GM18505 (cell line): ENCODE measurements around the gene ZNF615.
"Not testable (repeated sequence)": the region's sequence is repeated elsewhere in the genome, so short reads cannot be mapped to it uniquely, and the experiment has no call there.

Experiments
- ATAC-seq: cut with Tn5 transposase; IDR thresholded peaks from one replicate; pipeline ENCODE4 v1.9.1; 2021; ENCODE audit not compliant: unreplicated experiment
- POLR2A ChIP-seq: IDR thresholded peaks from 4 replicates; pipeline ENCODE4 v1.6.1; 2011; ENCODE audit warnings: borderline replicate concordance; ENCODE audit not compliant: insufficient read depth, insufficient read length; ENCODE audit errors: extremely low read depth

Gene ZNF615

DNA sequence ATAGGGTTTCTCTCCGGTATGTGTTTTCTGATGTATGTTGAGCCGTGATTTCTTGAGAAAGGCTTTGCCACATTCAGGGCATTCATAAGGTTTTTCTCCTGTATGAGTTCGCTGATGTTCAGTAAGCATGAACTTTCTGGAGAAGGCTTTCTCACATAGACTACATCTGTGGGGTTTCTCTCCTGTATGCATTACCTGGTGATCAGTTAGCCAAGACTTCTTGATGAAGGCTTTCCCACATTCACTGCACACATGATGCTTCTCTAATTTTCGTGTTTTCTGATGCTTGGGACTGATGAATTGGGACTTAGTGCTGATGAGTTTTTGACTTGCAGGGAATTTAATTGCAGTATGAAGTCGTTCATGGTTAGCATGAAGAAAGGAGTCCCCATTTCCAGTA is 42.4 kb downstream of the ZNF615 start:
- no peak for ATAC-seq
- no peak for TF ChIP-seq POLR2A

GRCh38 chr19:51960621-51961233 is 47.3 kb downstream of the ZNF615 start:
- not testable (repeated sequence) for ATAC-seq

DNA sequence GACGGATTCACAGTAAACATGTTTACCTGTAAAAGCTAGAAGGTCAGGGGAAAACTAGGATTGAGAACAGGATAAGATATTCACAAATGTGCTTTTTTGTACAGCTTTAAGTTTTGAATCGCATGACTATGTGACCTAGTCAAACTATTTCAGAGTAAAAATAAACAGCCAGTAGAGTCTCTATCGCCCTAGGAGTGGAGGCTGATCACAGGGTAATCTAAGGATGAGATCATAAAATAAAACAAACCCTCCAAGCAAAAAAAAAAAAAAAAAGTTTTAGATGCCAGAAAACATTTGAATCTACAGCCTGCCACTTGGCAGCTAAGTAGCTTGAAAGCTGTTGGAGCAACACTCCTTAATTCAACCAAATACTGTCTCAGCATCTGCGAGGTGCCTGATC is 48.2 kb downstream of the ZNF615 start:
- no peak for TF ChIP-seq POLR2A

DNA sequence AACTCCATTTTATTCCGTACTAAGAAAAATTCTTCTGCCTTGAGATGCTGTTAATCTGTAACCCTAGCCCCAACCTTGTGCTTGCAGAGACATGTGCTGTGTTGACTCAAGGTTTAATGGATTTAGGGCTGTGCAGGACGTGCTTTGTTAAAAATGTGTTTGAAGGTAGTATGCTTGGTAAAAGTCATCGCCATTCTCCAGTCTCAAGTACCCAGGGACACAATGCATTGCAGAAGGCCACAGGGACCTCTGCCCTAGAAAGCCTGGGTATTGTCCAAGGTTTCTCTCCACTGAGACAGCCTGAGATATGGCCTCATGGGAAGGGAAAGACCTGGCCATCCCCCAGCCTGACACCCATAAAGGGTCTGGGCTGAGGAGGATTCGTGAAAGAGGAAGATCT is 50.2 kb downstream of the ZNF615 start:
- ATAC-seq = not testable (repeated sequence)

More for the DNA sequence above, 48.2 kb downstream of the ZNF615 start:
- no peak for ATAC-seq

DNA sequence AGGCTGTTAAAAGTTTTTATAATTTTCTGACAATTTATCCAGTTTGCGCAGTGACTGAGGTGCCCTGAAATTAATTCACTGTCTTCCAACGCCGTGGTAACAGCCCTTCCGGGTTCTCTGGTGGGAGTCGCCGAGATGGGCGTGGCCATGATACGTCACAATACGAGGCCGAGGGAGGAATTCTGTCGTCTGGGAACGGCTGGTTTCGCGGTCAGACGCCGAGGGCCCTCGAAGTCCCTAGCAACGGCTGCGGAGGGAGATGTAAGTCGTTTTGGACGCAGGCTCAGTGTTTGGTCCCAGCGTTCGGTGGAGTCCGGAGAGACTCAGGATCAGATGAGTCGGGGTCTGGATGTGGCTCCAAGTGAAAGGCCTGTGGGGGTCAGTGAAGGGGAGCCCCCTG is 59.0 kb downstream of the ZNF615 start:
- TF ChIP-seq POLR2A = no peak
- no peak for ATAC-seq

GRCh38 chr19:51946602-51947001 is 61.4 kb downstream of the ZNF615 start:
- no peak for ATAC-seq
- no peak for TF ChIP-seq POLR2A

DNA sequence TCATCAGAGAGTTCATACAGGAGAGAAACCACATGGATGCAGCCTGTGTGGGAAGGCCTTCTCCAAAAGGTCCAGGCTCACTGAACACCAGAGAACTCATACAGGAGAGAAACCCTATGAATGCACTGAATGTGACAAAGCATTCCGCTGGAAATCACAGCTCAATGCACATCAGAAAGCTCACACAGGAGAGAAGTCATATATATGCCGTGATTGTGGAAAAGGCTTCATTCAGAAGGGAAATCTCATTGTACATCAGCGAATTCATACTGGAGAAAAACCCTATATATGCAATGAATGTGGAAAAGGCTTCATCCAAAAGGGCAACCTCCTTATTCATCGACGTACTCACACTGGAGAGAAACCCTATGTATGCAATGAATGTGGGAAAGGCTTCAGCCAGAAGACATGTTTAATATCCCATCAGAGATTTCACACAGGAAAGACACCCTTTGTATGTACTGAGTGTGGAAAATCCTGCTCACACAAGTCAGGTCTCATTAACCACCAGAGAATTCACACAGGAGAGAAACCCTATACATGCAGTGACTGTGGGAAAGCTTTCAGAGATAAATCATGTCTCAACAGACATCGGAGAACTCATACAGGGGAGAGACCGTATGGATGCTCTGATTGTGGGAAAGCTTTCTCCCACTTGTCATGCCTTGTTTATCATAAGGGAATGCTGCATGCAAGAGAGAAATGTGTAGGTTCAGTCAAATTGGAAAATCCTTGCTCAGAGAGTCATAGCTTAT is 63.0 kb downstream of the ZNF615 start:
- TF ChIP-seq POLR2A = no peak
- ATAC-seq = no peak
